ENCODE results near the gene AMACR.

GRCh38 chr5:34045996-34046395, 38.1 kb upstream of the AMACR start:
- TF ChIP-seq CTCF (conservative IDR thresholded peaks at IDR 0.05; ENCODE audit: low read depth, low read length) (no peak), EZH2 (IDR thresholded peaks at IDR 0.05; ENCODE audit: low read length, unreplicated experiment) (no peak), EZH2phosphoT487 (IDR thresholded peaks at IDR 0.05; ENCODE audit: borderline replicate concordance, low read length) (no peak)

Data from PC-3 (cell line).